ENCODE data around the gene NAGK. TPM values are rescaled to one million over a fixed set of nuclear protein-coding genes. Genes with fewer than 3 reads are reported as not detected.

Gene NAGK
- polyA plus RNA-seq, 3 donors: 546 to 789 (median 690) TPM

DNA sequence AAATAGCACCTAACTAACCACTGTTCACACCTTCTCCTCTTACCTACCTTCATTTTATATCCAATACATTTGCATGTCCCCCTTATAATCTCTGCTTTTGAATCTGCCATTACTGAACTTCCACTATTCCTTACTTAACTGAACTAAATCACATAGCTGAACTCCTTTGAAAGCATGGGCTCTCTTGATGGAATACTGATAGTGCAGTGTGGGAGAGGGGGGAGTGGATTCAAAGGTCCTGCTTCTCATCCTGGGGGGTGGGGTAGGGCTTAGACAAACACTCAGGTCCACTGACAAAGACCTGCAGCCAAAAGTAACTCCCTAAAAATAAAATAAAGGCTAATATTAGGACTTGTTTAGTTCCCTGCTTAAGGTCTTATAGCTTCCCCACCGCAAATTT is 53.0 kb downstream of the NAGK start:
- intact Hi-C loops (cut with micrococcal nuclease): no loop called here

DNA sequence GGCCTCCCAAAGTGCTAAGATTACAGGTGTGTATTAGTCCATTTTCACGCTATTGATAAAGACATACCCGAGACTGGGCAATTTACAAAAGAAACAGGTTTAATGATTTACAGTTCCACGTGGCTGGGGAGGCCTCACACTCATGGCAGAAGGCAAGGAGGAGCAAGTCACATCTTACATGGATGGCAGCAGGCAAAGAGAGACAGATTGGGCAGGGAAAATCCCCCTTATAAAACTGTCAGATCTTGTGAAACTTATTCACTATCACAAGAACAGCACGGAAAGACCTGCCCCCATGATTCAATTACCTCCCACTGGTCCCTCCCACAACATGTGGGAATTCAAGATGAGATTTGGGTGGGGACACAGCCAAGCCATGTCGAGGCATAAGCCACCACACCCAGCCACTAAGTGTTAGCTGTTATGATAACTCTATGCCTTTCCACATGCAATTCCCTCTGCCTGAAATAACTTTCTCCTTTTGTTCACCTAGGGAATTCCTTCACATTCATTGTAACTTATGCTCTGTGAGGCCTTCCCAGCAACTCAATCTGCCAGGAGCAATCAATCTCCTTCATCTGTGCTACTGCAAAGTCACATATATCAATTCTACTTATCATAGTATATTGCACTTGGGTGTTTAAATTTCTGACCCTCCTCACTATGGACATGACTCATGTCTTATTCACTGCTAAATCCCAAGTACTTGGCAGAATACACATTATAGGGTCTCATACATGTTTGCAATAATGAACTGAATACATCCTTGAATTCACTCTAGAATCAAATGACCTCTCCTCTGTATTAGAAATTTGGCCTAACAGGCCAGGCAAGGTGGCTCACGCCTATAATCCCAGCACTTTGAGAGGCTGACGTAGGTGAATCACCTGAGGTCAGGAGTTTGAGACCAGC is 54.2 kb downstream of the NAGK start:
- Histone ChIP-seq H3K4me3 (replicated peaks in 1 of 3; ENCODE audit: low read depth in 2 of 3, low read length in 3 of 3) (no peak overlapping the region), H3K9ac (ENCODE audit: insufficient read depth, low read length, poor library complexity, severe bottlenecking) (no peak overlapping the region), H2AFZ (ENCODE audit: insufficient read depth, low read depth, low read length, poor library complexity, severe bottlenecking) (no peak overlapping the region), H3K27me3 (ENCODE audit: control insufficient read depth in 2 of 2, insufficient read depth in 2 of 2, low read length in 2 of 2) (no peaks in the 10 kb centered on the region), H3K27ac (ENCODE audit: low read depth in 1 of 2, low read length in 2 of 2) (no peak overlapping the region), H3K9me3 (replicated peaks in 1 of 2; ENCODE audit: control insufficient read depth in 1 of 2, insufficient read depth in 1 of 2, low read length in 2 of 2) (no peaks in the 10 kb centered on the region), H3K4me1 (ENCODE audit: control insufficient read depth in 1 of 2, insufficient read depth in 2 of 2, low read length in 2 of 2) (no peaks in the 10 kb centered on the region), H4K20me1 (ENCODE audit: insufficient read depth, low read length) (no peaks in the 10 kb centered on the region), H3K36me3 (replicated peaks in 1 of 2; ENCODE audit: control insufficient read depth in 1 of 2, insufficient read depth in 2 of 2, low read length in 2 of 2) (peaks cover 40 to 66% of the 10 kb centered on the region in 2 donors), H3K4me2 (replicated peaks; ENCODE audit: extremely low read depth, low read length, poor library complexity, severe bottlenecking) (no peak overlapping the region), H3K79me2 (ENCODE audit: insufficient read depth, low read length) (peaks cover 30% of the 10 kb centered on the region)
- 95% methylated on average over 4 of the region's 7 CpGs for WGBS (ENCODE audit: insufficient coverage)
- no peak for DNase-seq
- H3K27me3 Mint-ChIP-seq (ENCODE audit: low read depth in 3 of 3): peaks cover 0 to 2% (median 0%) of the 10 kb centered on the region in 3 donors
- H3K4me3 Mint-ChIP-seq: no peak overlapping the region
- no peaks in the 10 kb centered on the region for H3K4me1 Mint-ChIP-seq
- peaks cover 46 to 48% of the 10 kb centered on the region in 2 donors for H3K36me3 Mint-ChIP-seq
- TF ChIP-seq, protein P1, sequence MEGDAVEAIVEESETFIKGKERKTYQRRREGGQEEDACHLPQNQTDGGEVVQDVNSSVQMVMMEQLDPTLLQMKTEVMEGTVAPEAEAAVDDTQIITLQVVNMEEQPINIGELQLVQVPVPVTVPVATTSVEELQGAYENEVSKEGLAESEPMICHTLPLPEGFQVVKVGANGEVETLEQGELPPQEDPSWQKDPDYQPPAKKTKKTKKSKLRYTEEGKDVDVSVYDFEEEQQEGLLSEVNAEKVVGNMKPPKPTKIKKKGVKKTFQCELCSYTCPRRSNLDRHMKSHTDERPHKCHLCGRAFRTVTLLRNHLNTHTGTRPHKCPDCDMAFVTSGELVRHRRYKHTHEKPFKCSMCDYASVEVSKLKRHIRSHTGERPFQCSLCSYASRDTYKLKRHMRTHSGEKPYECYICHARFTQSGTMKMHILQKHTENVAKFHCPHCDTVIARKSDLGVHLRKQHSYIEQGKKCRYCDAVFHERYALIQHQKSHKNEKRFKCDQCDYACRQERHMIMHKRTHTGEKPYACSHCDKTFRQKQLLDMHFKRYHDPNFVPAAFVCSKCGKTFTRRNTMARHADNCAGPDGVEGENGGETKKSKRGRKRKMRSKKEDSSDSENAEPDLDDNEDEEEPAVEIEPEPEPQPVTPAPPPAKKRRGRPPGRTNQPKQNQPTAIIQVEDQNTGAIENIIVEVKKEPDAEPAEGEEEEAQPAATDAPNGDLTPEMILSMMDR (IDR thresholded peaks at IDR 0.05): no peak
- intact Hi-C loops (cut with micrococcal nuclease): no loop called here
- peaks cover 0 to 2% (median 0%) of the 10 kb centered on the region in 7 donors for H3K9me3 Mint-ChIP-seq
- no peak overlapping the region for H3K27ac Mint-ChIP-seq

More for the DNA sequence above, 53.0 kb downstream of the NAGK start:
- no peaks in the 10 kb centered on the region for H3K4me1 ChIP-seq (ENCODE audit: control insufficient read depth in 1 of 2, insufficient read depth in 2 of 2, low read length in 2 of 2)
- TF ChIP-seq, protein P1 (IDR thresholded peaks at IDR 0.05): no peak
- no peak overlapping the region for H3K4me3 ChIP-seq (replicated peaks in 1 of 3; ENCODE audit: low read depth in 2 of 3, low read length in 3 of 3)
- H3K4me2 ChIP-seq (replicated peaks; ENCODE audit: extremely low read depth, low read length, poor library complexity, severe bottlenecking): no peak overlapping the region
- Mint-ChIP-seq H3K4me3 (no peak overlapping the region), H3K27ac (no peak overlapping the region), H3K4me1 (no peaks in the 10 kb centered on the region), H3K9me3 (peaks cover 0 to 2% (median 0%) of the 10 kb centered on the region in 7 donors), H3K36me3 (peaks cover 52 to 55% of the 10 kb centered on the region in 2 donors), H3K27me3 (ENCODE audit: low read depth in 3 of 3) (peaks cover 0 to 2% (median 0%) of the 10 kb centered on the region in 3 donors)
- no peak overlapping the region for H3K9ac ChIP-seq (ENCODE audit: insufficient read depth, low read length, poor library complexity, severe bottlenecking)
- no peak for DNase-seq
- no peak overlapping the region for H2AFZ ChIP-seq (ENCODE audit: insufficient read depth, low read depth, low read length, poor library complexity, severe bottlenecking)
- WGBS (ENCODE audit: insufficient coverage): no CpG with 5 or more reads among the region's 1 CpG
- H3K27ac ChIP-seq (ENCODE audit: low read depth in 1 of 2, low read length in 2 of 2): no peak overlapping the region
- H3K36me3 ChIP-seq (replicated peaks in 1 of 2; ENCODE audit: control insufficient read depth in 1 of 2, insufficient read depth in 2 of 2, low read length in 2 of 2): peaks cover 45 to 76% of the 10 kb centered on the region in 2 donors
- no peaks in the 10 kb centered on the region for H4K20me1 ChIP-seq (ENCODE audit: insufficient read depth, low read length)
- no peaks in the 10 kb centered on the region for H3K9me3 ChIP-seq (replicated peaks in 1 of 2; ENCODE audit: control insufficient read depth in 1 of 2, insufficient read depth in 1 of 2, low read length in 2 of 2)
- H3K79me2 ChIP-seq (ENCODE audit: insufficient read depth, low read length): peaks cover 18% of the 10 kb centered on the region
- H3K27me3 ChIP-seq (ENCODE audit: control insufficient read depth in 2 of 2, insufficient read depth in 2 of 2, low read length in 2 of 2): no peaks in the 10 kb centered on the region
